Measurements from ENCODE around the gene MST1. TPM values are rescaled to one million over a fixed set of nuclear protein-coding genes. Genes with fewer than 3 reads are reported as not detected.

Gene MST1
- total RNA-seq, 1 donor from 2014 or later = 50.7 TPM

DNA sequence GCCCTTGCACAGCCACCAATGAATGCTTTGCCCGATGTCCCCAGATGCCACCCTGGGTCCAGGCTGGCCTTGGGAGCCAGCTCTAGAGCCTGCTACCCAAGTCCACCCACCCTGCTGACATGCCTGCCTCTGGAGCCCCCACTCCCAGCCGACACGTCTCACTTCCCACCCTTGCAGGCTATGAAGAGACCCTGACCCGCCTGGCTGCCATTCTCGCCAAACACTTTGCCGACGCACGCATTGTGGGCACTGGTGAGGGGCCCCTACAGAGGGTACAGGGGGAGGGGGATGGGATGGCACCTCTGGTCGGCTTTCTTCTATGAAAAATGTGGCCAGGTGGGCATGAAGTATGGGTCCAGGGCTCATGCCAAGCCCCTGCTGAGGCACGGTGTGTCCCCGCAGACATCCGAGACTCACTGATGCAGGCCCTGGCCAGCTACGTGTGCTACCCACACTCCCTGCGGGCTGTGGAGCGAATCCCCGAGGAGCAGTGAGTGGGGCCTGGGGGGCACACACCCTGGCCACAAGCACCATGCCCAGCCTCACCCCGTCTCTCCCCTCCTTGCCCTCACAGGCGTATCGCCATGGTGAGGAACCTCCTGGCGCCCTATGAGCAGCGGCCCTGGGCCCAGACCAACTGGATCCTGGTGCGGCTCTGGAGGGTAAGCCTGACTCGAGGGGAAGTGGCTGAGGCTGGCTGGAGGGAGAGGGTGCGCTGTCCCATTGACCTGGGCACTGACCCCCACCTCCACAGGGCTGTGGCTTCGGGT, 24.2 kb upstream of the MST1 start:
- Mint-ChIP-seq H3K27me3 (no peaks in the 10 kb centered on the region), H3K27ac (no peak overlapping the region), H3K4me1 (ENCODE audit: unreplicated experiment) (peaks cover under 1% of the 10 kb centered on the region), H3K9me3 (no peaks in the 10 kb centered on the region), H3K36me3 (no peaks in the 10 kb centered on the region), H3K4me3 (no peak overlapping the region)
- DNase-seq (ENCODE audit: extremely low spot score, unreplicated experiment) = no peak
- TF ChIP-seq, protein P1, sequence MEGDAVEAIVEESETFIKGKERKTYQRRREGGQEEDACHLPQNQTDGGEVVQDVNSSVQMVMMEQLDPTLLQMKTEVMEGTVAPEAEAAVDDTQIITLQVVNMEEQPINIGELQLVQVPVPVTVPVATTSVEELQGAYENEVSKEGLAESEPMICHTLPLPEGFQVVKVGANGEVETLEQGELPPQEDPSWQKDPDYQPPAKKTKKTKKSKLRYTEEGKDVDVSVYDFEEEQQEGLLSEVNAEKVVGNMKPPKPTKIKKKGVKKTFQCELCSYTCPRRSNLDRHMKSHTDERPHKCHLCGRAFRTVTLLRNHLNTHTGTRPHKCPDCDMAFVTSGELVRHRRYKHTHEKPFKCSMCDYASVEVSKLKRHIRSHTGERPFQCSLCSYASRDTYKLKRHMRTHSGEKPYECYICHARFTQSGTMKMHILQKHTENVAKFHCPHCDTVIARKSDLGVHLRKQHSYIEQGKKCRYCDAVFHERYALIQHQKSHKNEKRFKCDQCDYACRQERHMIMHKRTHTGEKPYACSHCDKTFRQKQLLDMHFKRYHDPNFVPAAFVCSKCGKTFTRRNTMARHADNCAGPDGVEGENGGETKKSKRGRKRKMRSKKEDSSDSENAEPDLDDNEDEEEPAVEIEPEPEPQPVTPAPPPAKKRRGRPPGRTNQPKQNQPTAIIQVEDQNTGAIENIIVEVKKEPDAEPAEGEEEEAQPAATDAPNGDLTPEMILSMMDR (conservative IDR thresholded peaks at IDR 0.05) = no peak

DNA sequence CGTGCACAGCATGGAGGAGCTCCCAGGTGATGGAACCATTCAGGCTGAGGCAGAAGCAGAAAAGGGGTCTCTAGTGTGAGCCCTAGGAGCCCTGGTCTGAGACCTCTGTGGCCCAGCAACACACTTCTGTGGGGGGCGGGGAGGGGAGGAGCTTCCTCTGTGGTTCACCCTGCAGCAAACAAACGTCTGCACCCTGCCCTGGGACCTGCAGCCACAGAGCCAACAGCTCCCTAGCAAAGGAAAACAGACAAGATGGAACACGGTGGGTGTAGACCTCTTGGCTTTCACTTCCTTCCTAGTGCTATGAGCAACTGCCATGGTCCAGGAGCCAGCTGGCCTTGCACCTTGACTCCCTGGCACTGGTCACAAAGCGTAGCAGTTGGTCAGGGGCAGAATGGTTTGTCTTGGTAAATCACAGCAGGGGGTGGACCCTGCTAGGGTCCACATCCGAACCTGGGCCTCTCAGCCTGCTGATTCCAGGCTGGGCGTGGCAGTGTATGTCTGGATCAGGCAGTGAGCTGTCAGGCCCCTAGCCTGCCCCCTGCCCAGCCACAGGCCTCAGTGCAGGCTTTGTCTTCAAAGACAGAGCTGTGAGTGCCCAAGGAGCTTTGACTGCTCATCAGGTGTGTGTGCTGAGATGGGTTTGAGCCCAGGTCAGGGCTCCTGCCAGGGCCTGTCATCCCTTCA, 23.5 kb upstream of the MST1 start:
- H3K27me3 Mint-ChIP-seq = no peaks in the 10 kb centered on the region
- H3K4me3 Mint-ChIP-seq = no peak overlapping the region
- TF ChIP-seq, protein P1 (conservative IDR thresholded peaks at IDR 0.05) = no peak
- H3K4me1 Mint-ChIP-seq (ENCODE audit: unreplicated experiment) = no peaks in the 10 kb centered on the region
- no peak overlapping the region for H3K27ac Mint-ChIP-seq
- DNase-seq (ENCODE audit: extremely low spot score, unreplicated experiment) = no peak
- H3K36me3 Mint-ChIP-seq = no peaks in the 10 kb centered on the region
- no peaks in the 10 kb centered on the region for H3K9me3 Mint-ChIP-seq

DNA sequence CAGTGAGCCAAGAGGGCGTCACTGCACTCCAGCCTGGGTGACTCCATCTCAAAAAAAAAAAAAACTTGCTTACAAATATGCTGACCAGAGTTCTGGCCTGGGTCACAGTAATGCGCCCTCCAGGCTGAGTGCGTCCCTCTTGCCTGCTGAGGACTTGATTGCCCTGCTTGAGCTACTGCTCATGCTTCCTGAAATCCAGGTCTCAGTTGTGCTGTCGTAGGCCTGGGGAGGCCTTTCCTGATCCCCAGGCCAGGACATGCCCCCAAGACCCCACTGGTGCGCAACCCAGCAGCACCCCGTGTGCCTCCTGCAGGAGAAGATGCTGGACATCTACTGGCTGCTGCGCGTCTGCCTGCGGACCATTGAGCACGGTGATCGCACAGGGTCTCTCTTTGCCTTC, 22.9 kb upstream of the MST1 start:
- Mint-ChIP-seq H3K27ac (no peak overlapping the region), H3K4me1 (ENCODE audit: unreplicated experiment) (no peaks in the 10 kb centered on the region), H3K9me3 (no peaks in the 10 kb centered on the region), H3K27me3 (no peaks in the 10 kb centered on the region), H3K4me3 (no peak overlapping the region), H3K36me3 (peaks cover 4% of the 10 kb centered on the region)
- DNase-seq (ENCODE audit: extremely low spot score, unreplicated experiment) = no peak
- TF ChIP-seq, protein P1 (conservative IDR thresholded peaks at IDR 0.05) = no peak

- no peak for DNase-seq (ENCODE audit: extremely low spot score, unreplicated experiment)
- TF ChIP-seq, protein P1 (conservative IDR thresholded peaks at IDR 0.05) = no peak
- H3K4me1 Mint-ChIP-seq (ENCODE audit: unreplicated experiment) = no peaks in the 10 kb centered on the region
- H3K9me3 Mint-ChIP-seq = no peaks in the 10 kb centered on the region
- H3K27me3 Mint-ChIP-seq = no peaks in the 10 kb centered on the region
- no peak overlapping the region for H3K4me3 Mint-ChIP-seq
- H3K27ac Mint-ChIP-seq = no peak overlapping the region
- H3K36me3 Mint-ChIP-seq = peaks cover 6% of the 10 kb centered on the region
Observed at GRCh38 chr3:49711489-49711888, 22.2 kb upstream of the MST1 start.

GRCh38 chr3:49709852-49710251, 20.6 kb upstream of the MST1 start:
- Mint-ChIP-seq H3K36me3 (peaks cover 6% of the 10 kb centered on the region), H3K27me3 (no peaks in the 10 kb centered on the region), H3K9me3 (no peaks in the 10 kb centered on the region), H3K4me3 (no peak overlapping the region), H3K27ac (no peak overlapping the region), H3K4me1 (ENCODE audit: unreplicated experiment) (no peaks in the 10 kb centered on the region)
- TF ChIP-seq, protein P1 (conservative IDR thresholded peaks at IDR 0.05) = no peak
- no peak for DNase-seq (ENCODE audit: extremely low spot score, unreplicated experiment)
